HG03159 (cell line): ENCODE data around the gene ARFGEF3.

Experiments
- ATAC-seq: cut with Tn5 transposase; IDR thresholded peaks from one replicate; pipeline ENCODE4 v1.9.1; 2021; ENCODE audit warnings: mild to moderate bottlenecking, moderate library complexity; ENCODE audit not compliant: unreplicated experiment

ARFGEF3 gene

DNA sequence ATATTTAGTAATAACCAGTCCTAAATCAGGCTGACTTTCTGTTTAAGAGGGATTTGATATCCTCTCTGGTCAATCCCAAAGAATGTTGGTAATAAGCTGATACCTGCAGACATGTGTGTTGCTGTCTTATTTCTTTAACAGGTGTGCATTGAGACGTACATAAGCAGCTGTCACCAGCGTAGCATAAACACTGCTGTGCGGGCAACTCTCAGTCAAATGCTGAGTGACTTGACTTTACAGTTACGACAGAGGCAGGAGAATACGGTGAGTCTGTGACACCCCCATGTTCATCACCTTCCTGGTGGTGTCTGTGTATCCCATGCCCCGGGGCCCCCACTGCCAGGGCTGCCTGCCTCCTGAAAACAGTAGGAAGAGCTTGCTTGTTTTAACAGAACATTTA lies 76.6 kb downstream of the ARFGEF3 start:
- ATAC-seq = no peak

DNA sequence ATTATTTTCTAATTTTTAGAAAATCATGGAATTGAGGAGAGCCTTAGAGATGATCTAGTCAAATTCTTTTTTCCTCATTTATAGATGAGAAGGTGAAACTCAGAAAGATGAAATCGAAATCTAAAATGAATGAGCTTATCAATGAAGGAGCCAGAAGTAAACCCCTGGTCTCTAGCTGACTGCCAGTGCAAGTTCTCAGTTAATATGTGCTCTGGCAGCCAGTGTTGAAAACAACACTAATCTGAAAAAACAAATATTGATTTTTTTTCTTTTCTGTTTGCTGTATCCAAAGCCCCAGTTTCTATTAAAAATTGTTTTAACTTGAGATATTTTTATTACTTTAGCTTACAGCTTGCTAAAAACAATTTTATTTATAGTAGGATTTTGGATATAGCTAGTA lies 78.0 kb downstream of the ARFGEF3 start:
- ATAC-seq = no peak

DNA sequence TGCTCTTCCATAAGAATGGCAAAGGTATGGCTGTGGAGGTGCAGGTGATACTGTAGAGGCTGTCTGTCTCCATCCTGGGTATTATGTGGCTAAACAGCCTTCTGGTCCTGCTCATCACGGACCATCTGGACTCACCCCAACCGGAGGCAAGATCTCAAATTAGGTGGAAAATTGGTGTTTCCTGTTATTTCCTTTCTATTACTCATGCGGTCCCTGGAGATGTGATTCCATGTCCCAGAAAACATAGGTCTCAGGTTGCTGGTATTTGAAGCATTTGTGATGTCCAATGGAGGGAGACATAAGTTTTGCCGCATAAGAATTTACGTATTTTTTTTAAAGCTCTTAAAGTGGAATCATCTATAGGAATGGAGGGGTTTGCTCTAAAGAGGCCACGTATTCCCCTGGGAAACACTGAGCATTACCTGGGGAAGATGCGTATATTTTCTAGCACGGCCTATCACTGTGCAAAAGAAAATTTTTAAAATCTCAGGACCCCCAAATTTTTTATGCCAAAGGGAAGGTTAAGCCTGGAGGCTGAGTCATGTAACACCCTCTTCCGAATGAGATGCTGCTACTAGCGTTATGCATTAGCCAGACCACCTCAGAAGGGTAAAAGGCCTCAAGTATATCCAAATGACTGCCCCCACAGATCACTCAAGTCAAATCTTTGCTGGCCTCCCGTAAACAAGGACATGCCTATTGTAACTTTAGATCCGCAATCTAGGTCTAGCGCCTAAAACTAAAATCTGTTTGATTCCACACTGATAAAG lies 78.9 kb downstream of the ARFGEF3 start:
- no peak for ATAC-seq

DNA sequence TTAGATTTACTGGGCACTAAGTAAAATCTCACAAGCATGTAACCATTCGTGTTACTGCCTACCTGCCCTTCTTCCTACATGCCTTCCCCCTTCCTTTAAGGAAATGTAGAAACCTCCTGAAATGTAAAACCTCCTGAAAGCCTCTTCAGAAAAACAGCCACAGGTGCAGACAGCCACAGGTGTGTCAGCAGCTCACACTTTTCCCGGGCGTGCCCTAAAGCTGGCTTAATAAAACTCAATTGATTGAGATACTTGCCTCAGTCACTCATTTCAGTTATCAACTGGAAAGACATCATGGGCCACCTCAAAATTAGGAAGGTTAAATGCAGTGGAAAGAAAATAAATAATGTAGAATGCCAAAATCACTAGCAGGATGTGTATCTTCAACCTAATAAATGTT lies 79.6 kb downstream of the ARFGEF3 start:
- no peak for ATAC-seq

DNA sequence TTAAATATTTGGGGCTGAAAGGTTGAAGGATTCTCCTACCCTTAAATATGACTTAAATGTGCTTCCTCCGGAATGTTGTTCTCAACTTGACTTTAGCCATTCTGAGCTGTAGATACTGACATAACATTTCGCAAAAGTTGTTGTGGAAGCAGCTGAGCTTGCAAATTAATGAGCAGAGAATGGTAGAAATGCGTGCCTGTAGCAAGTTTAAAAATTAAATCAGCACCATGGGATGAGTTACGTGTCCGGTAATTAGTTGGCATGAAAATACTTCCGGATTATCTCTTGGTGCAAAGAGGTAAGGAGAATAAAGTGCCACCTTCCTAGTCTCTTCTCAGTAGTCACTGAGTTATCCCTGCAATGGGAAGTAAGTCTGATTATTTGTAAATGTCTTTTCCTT lies 80.2 kb downstream of the ARFGEF3 start:
- ATAC-seq = no peak

DNA sequence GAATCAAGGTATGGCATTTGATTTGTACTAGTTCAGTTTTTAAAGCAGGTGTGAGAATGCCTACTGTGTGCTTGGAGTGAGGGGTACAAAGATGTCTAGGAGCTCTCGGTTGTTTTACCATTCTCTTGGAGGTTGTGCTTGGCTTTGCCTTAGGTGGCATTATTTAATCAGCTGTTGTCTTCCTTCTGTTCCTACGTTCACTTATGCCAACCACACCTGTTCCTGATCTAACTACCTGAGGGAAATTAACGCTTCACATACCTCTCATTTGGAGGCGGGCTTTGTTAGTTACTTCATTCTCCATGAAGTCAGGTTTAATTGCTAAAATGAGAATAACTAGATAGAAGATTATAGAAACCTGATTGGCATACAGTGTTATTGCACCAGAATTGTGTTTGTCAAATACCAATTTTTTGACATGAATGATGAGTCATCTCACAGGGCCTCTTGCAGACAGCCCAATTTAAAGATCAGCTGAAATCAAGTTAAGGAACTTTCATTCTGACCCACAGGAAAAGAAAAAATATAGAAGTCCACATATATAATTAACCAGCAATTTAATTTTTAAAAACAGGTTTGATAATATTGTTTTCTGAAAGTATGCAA lies 81.4 kb downstream of the ARFGEF3 start:
- ATAC-seq = no peak

DNA sequence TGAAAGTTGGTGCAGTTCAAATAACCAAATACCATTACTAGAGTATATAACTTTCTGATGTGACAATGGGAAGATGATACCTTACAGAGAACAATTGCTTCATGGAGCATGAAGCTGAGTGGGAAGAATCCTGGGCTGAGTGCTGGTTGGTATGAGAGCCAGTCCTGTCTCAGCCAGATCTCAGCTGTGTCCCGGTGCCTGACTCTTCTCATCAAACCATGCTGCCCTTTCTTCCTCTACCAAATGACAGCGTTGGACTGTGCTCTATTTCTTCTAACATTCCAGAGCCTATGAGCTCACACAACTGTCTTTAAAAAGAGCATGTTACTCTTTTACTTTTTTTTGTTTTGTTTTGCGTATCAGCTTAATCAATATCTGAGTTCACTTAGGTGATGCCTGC lies 84.0 kb downstream of the ARFGEF3 start:
- ATAC-seq = no peak

DNA sequence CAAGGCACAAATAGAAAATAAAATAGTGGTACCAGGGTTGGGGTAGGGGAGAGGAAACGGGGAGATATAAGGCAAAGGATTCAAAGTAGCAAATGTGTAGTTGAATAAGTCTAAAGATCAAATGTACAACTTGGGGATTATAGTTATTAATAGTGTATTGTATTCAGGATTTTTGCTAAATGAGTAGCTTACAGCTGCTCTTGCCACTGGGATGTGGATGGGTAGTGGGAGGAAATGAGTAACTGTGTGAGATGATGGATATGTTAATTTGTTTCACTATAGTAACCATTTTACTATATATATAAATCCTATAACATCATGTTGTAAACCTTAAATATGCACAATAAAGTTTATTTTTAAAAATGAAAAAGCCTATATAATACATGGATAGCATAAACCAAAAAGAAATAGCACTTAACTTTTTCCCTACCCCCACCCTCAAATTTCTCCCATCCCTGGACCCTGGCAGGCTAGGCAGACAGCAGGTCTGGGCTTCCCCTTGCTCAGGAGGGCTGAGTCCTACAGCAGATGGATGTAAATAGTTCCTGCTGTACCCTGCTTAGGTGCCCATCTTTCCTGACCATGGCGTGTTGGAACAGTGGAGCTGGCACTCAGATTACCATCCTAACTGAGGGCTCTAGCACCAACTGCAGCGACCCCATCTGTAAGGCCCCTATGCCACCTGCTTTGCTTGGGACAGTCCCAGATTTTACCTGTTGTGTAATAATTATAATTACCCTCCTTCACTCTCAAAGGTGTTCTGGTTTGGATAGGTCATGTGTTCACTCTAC lies 85.1 kb downstream of the ARFGEF3 start:
- ATAC-seq = no peak

DNA sequence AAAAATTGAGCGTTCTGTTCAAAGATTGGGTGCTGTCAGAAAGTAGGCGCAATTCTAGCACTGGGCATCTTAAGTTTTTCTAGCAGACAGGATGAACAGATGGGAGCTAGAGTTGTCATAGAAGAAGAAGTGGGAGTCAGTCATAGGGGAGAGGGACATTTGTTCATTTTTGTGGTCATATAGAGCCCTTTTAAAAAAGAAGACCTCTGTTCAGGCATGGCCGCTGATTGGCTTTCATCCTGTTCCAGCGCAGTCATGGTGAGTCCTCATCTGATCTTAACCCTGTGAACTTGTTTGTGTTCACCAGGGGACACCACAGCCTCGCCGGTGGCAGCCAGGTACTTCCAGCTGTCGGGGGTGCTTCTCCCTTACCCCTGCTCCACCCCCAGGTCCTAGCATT lies 86.3 kb downstream of the ARFGEF3 start:
- ATAC-seq = no peak

DNA sequence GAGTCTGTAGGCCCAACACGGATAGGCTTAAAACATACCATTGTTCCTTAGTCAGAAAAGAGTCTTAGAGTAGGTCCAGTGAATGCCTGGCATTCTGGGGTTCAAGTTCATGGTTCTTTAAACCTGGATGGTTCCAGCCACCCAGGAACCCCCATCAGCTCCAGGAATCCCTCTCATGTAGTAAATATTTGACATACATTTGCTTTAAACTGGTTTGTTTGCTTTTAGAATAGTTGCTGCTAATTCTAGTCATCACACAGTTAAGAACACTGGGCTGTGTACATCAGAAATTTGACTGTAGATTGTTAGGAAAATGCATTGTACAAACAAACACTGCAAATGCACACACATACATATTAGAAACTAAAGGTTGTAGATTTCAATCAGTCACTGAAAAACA lies 87.1 kb downstream of the ARFGEF3 start:
- no peak for ATAC-seq

DNA sequence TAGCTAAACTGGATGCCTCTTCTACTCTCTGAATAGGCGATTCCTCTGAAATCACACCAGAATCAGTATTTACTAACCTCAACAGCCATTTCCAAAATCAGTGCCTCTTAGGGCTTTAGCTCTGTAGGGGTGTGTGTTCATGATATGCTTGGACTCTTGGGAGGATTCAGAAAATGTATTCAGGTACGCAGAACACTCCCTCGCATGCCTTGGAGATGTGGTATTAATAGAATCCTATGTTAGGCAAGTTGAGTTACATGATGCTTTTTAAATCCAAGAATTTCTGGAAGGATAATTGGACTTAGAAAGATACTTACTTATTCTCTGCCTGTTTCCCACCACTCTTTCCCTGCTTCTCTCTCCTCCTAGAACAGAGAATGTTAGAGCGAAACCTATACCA lies 88.3 kb downstream of the ARFGEF3 start:
- no peak for ATAC-seq

DNA sequence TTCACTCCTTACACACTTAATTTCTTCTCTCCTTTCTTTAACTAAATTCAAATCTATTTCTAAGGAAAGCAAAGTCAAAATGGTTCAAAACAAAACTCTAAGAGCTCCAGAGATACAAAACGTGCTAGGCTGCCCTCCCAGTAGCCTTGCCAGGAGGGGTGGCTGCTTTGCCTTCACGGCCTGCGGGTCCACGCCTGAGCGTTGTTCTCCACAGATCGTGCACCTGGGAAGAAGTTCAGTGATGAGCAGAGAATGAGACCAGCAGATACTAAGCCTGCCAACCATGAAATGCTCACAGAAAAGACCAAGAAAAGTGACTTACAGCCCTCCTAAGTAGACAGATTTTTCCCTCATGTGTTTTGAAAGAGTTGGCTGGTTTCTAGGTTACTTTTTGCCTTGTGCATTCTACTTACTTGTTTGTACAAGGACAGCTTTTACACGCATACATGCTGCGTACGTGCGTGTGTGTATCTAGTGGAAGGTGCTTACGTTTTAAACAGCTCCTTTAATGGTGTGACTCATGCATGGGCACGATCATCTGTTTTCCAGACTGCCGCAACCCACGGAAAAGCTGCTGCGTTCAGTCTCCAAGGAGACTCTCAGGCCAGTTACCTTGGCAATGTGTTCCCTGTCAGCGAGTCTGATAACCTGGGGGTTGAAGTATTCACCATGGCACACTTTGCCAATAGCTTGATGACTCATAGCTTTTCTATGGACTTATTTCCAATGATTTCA lies 88.9 kb downstream of the ARFGEF3 start:
- ATAC-seq = no peak

DNA sequence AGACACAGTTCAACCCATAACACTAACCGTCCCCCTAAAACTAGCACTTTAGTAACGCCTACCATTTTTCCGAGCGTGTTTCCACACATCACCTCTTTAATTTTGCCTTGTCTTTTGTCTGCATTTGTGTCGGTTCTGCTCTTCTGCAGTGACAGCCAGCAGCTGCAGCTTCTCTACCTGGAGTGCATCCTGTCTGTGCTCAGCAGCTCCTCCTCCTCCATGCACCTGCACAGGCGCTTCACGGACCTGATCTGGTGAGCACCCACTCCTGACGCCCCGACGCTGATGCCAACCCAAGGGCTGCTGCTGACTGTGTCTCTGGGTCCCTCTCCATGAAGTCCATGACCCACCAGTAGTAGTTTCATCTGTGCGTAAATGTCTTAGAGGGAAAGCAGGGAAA lies 92.0 kb downstream of the ARFGEF3 start:
- no peak for ATAC-seq

DNA sequence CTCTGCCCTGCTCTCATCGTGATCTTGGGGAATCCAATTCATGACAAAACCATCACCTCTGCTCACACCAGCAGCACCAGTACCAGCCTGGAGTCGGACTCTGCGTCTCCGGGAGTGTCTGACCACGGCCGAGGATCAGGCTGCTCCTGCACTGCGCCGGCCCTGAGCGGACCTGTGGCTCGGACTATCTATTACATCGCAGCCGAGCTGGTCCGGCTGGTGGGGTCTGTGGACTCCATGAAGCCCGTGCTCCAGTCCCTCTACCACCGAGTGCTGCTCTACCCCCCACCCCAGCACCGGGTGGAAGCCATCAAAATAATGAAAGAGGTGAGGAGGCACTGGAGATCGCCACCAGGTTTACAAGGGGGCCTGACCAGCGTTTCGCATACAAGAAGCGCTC lies 93.7 kb downstream of the ARFGEF3 start:
- no peak for ATAC-seq

DNA sequence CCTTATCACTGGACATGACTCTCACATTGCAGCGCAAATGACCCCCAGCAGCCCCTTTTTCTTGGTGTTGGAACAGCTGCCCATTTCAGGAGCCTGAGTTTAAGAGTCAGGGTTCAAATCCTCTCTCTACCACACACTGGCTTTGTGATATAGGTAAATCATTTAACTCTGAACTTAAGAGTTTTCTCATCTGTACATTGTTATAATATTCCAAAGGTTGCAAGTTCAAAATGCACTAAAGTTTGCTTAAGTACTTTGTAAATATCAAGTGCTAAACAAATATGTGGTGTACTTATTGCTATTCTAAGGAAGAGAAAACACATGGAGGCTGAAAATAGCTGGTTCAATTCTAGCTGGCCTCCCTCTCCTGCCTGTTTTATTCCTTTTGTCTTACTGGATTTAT lies 95.9 kb downstream of the ARFGEF3 start:
- ATAC-seq = no peak

DNA sequence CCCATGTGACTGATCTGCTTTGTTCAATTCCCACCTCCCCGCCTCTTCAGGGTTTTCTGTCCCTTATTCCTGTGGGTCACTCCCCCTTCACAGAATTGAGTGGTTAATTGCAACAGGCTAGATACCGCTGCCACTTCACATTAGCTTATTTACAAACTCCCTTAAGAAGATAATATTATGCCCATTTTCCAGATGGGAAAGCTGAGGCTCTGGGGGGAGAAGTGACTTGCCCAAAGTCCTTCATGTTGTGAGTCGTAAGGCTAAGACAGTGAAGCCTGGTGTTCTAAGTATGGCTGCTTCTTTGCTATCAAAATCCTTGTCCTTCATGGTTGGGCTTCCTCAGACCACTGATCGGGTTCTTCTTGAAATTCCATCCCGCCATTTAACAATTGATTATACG lies 96.5 kb downstream of the ARFGEF3 start:
- no peak for ATAC-seq

DNA sequence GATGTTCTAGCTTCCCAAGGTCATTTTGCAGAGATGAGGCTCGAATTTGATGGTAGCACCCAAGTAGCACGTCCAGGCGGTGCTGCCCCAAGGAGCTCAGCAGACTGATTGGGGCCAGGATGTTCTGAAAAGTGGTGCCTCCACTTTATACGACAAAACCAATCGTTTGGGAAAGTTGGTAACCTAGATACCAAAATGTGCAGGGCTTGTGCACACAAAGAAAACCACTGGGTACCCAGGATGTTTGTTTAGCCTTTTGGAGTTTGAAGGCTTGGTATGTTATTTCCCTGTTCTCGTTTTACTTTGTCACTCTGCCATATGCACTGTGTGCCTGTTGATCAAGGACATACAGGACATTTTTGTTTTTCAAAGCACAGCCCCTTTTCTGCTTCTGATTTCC lies 97.3 kb downstream of the ARFGEF3 start:
- ATAC-seq = no peak

DNA sequence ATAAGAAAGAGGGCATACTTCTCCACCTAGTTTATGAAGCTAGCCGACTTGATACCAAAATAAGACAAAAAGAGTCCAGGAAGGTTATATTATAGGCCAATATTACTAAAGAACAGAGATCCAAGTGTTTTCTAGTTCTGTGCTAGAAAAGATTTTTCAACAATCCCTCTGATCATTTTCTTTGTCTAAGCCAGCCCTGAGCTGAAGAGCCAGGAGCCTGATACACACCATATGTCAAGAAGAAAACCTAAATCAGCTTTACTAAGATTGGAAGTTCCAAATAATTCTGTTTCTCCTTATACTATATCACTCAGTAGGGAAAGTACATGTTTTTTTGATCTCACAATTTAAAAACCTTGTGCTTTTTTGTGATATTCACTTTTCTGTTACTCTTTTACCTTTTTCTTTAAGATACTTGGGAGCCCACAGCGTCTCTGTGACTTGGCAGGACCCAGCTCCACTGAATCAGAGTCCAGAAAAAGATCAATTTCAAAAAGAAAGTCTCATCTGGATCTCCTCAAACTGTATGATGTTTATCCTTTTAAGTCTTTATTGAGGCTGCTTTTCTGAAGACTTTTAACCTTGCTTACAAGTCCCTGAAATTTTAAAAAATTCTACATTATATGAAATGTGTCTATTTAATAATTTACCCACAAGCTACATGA lies 99.5 kb downstream of the ARFGEF3 start:
- no peak for ATAC-seq

DNA sequence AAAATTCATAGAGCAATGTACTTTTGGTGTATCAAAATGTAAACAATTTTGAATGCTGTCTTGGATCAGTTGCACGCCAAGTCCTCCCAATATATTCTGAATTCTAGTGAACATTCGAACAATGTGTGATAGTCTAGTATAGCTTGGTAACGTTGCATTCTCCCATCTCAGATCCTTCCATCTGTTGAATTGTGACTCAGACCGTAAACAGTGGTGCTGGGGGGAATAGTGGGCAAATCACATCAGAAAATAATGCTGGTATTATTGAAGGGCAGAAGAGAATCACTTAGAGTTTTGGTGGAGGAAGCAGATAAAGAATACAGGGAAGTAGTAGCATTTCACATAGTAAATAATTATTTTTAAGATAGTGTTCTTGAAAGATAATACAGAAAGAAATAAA lies 102.2 kb downstream of the ARFGEF3 start:
- ATAC-seq = no peak

DNA sequence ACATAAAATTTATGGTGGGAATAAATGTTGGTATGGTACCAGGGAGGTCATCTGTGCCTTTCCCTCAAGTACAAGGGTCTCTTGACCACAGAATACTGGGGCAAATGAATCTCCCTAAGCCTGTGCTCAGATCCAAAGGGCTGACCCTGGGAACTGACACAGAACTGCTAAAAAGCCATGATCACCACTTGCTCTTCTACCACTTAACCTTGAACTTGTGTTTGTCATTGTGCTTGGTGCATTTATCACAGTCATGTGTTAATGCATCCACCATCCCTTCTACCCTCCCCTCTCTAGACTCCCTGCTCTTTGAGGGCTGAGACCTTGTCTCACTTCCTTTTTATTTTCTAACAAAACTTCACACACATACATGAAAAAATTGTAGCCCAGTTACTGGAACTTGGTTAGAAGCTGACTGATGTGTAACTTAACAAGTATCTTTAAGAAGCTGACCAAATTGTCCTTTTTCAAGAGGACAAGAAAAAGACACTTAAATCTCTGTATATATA lies 102.7 kb downstream of the ARFGEF3 start:
- ATAC-seq = no peak

DNA sequence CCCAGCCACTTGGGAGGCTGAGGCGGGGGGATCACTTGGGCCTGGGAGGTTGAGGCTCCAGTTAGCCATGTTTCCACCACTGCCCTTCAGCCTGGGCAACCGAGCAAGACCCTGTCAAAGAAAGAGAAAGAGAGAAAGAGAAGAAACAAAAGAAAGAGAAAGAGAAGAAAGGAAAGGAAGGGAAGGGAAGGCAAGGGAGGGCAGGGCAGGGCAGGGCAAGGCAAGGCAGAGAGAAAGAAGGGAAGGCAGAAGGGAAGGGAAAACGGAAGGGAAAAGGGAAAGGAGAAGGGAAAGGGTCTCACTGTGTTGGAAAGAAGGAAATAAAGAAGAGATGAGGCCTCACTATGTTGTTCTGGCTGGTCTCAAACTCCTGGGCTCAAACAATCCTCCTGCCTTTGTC lies 104.4 kb downstream of the ARFGEF3 start:
- no peak for ATAC-seq
